H9 (cell line): Measurements from ENCODE around the gene TBX1. TPM values are rescaled to one million over a fixed set of nuclear protein-coding genes. Genes with fewer than 3 reads are reported as not detected.

Source experiments
- DNase-seq: peaks from one replicate; pipeline ENCODE4 v3.0.0-alpha.2; 2017
- H2AFZ ChIP-seq: one replicate; pipeline ENCODE4 v1.6.1; 2013; ENCODE audit warnings: mild to moderate bottlenecking, low read length, control low read depth, moderate library complexity
- H2AK5ac ChIP-seq: 2 replicates; pipeline ENCODE4 v1.6.1; 2013; ENCODE audit warnings: low read length, control low read depth, mixed read lengths; ENCODE audit not compliant: insufficient read length
- H2BK120ac ChIP-seq: one replicate; pipeline ENCODE4 v1.6.1; 2013; ENCODE audit warnings: low read depth, mild to moderate bottlenecking, low read length, control low read depth, inconsistent platforms; ENCODE audit not compliant: poor library complexity, severe bottlenecking
- H2BK12ac ChIP-seq: 2 replicates; pipeline ENCODE4 v1.6.1; 2013; ENCODE audit warnings: low read length, control low read depth, mixed read lengths, low read depth; ENCODE audit not compliant: insufficient read length
- H2BK15ac ChIP-seq: 2 replicates; pipeline ENCODE4 v1.6.1; 2013; ENCODE audit warnings: low read depth, low read length, control low read depth
- H2BK20ac ChIP-seq: one replicate; pipeline ENCODE4 v1.6.1; 2013; ENCODE audit warnings: low read depth, mild to moderate bottlenecking, low read length, control low read depth, inconsistent platforms; ENCODE audit not compliant: poor library complexity, severe bottlenecking
- H2BK5ac ChIP-seq: 2 replicates; pipeline ENCODE4 v1.6.1; 2013; ENCODE audit warnings: low read length, control low read depth, mixed read lengths; ENCODE audit not compliant: insufficient read length
- H3K14ac ChIP-seq: 2 replicates; pipeline ENCODE4 v1.6.1; 2013; ENCODE audit warnings: low read length, control low read depth; ENCODE audit not compliant: insufficient read depth
- H3K18ac ChIP-seq: 2 replicates; pipeline ENCODE4 v1.6.1; 2013; ENCODE audit warnings: low read depth, mild to moderate bottlenecking, mixed read lengths, low read length, control low read depth; ENCODE audit not compliant: insufficient read length
- H3K23ac ChIP-seq: 2 replicates; pipeline ENCODE4 v1.6.1; 2013; ENCODE audit warnings: low read length, control low read depth, mixed read lengths, low read depth; ENCODE audit not compliant: insufficient read length
- H3K23me2 ChIP-seq: 2 replicates; pipeline ENCODE4 v1.6.1; 2013; ENCODE audit warnings: low read depth, mild to moderate bottlenecking, mixed read lengths, low read length, control low read depth; ENCODE audit not compliant: insufficient read length, poor library complexity, severe bottlenecking
- H3K27ac ChIP-seq: 2 replicates; pipeline ENCODE4 v1.5.1; 2013; ENCODE audit warnings: low read length, control low read depth, mixed read lengths, low read depth; ENCODE audit not compliant: insufficient read length
- H3K27me3 ChIP-seq: 2 replicates; pipeline ENCODE4 v1.6.1; 2013; ENCODE audit warnings: low read length, control low read depth, inconsistent platforms; ENCODE audit not compliant: insufficient read depth
- H3K4ac ChIP-seq: 2 replicates; pipeline ENCODE4 v1.6.1; 2013; ENCODE audit warnings: low read depth, mild to moderate bottlenecking, control low read depth, inconsistent platforms, low read length, moderate library complexity
- H3K4me1 ChIP-seq: 2 replicates; pipeline ENCODE4 v1.6.1; 2013; ENCODE audit warnings: low read length, control low read depth, inconsistent platforms; ENCODE audit not compliant: insufficient read depth
- H3K4me2 ChIP-seq: 2 replicates; pipeline ENCODE4 v1.6.1; 2013; ENCODE audit warnings: low read length, control low read depth, mixed read lengths; ENCODE audit not compliant: insufficient read length, insufficient read depth
- H3K56ac ChIP-seq: 2 replicates; pipeline ENCODE4 v1.6.1; 2013; ENCODE audit warnings: low read depth, mild to moderate bottlenecking, mixed read lengths, low read length, control low read depth; ENCODE audit not compliant: insufficient read length
- H3K79me1 ChIP-seq: 2 replicates; pipeline ENCODE4 v1.6.1; 2013; ENCODE audit warnings: low read depth, mild to moderate bottlenecking, moderate library complexity, low read length, control low read depth, inconsistent platforms; ENCODE audit not compliant: insufficient read depth, poor library complexity, severe bottlenecking
- H3K79me2 ChIP-seq: 2 replicates; pipeline ENCODE4 v1.6.1; 2013; ENCODE audit warnings: low read length, control low read depth, inconsistent platforms; ENCODE audit not compliant: insufficient read depth
- H3K9ac ChIP-seq: 2 replicates; pipeline ENCODE4 v1.6.1; 2013; ENCODE audit warnings: low read length, control low read depth, mixed read lengths; ENCODE audit not compliant: insufficient read length; ENCODE audit errors: extremely low read depth
- H3K9me3 ChIP-seq: one replicate; pipeline ENCODE4 v1.6.1; 2013; ENCODE audit warnings: low read depth, low read length, inconsistent platforms; ENCODE audit not compliant: control insufficient read depth
- H3T11ph ChIP-seq: one replicate; pipeline ENCODE4 v1.6.1; 2013; ENCODE audit warnings: mild to moderate bottlenecking, low read length, control low read depth, inconsistent platforms
- H4K20me1 ChIP-seq: one replicate; pipeline ENCODE4 v1.6.1; 2013; ENCODE audit not compliant: control insufficient read depth, insufficient read length, insufficient read depth
- H4K5ac ChIP-seq: 2 replicates; pipeline ENCODE4 v1.6.1; 2013; ENCODE audit warnings: low read depth, mild to moderate bottlenecking, mixed read lengths, low read length, control low read depth; ENCODE audit not compliant: insufficient read length
- H4K8ac ChIP-seq: replicated peaks from 2 replicates; pipeline ENCODE4 v1.6.1; 2013; ENCODE audit warnings: low read length, control low read depth, mixed read lengths, low read depth; ENCODE audit not compliant: insufficient read length
- H4K91ac ChIP-seq: 2 replicates; pipeline ENCODE4 v1.6.1; 2013; ENCODE audit warnings: low read depth, mild to moderate bottlenecking, moderate library complexity, mixed read lengths, low read length, control low read depth; ENCODE audit not compliant: insufficient read length
- H3K27ac Mint-ChIP-seq, 3 experiments: 2 replicates in 2 of 3; 3 replicates in 1 of 3; pipeline ENCODE4 v1.8.0; 2020 to 2021; ENCODE audit warnings: mixed read lengths in 3 of 3, mild to moderate bottlenecking in 1 of 3, moderate library complexity in 1 of 3
- H3K27me3 Mint-ChIP-seq: 2 replicates; pipeline ENCODE4 v1.8.0; 2021; ENCODE audit warnings: low read depth, mild to moderate bottlenecking, moderate library complexity, mixed read lengths
- H3K36me3 Mint-ChIP-seq, 3 experiments: 2 replicates in 2 of 3; 3 replicates in 1 of 3; pipeline ENCODE4 v1.8.0; 2020 to 2021; ENCODE audit warnings: low read depth in 3 of 3, mixed read lengths in 3 of 3; ENCODE audit not compliant: insufficient read depth in 1 of 3
- H3K4me1 Mint-ChIP-seq, 2 experiments: 2 replicates each; pipeline ENCODE4 v1.8.0; 2020; ENCODE audit warnings: mixed read lengths in 2 of 2
- H3K4me3 Mint-ChIP-seq, 2 experiments: 2 replicates in 1 of 2; 3 replicates in 1 of 2; pipeline ENCODE4 v1.8.0; 2020 to 2021; ENCODE audit warnings: mild to moderate bottlenecking in 2 of 2, mixed read lengths in 2 of 2, moderate library complexity in 1 of 2
- H3K9me3 Mint-ChIP-seq, 2 experiments: 2 replicates in 1 of 2; 3 replicates in 1 of 2; pipeline ENCODE4 v1.8.0; 2020; ENCODE audit warnings: mild to moderate bottlenecking in 2 of 2, mixed read lengths in 2 of 2, moderate library complexity in 1 of 2
- WGBS: extraction: QIAGEN DNeasy Blood & Tissue Kit; methylation state at CpG from one replicate; pipeline ENCODE4 v1.1.7; 2013; ENCODE audit warnings: missing lambda C conversion rate, low lambda C conversion rate, mixed read lengths; ENCODE audit not compliant: insufficient read length; ENCODE audit errors: extremely low coverage; 5-methylcytosine and 5-hydroxymethylcytosine counted together
- total RNA-seq: library from RNA; stranded (reverse); gene quantifications from 2 replicates; pipeline ENCODE4 v1.2.1, GENCODE V29; 2021
- TF ChIP-seq, protein P1 (sequence below): fragments of 200-600 bp; sonication (generic); conservative IDR thresholded peaks from 3 replicates; pipeline ENCODE4 v1.8.0; 2021; ENCODE audit warnings: antibody characterized with exemption, mild to moderate bottlenecking

Gene TBX1
- total RNA-seq, 1 experiment from 2014 or later: 2.2 TPM

DNA sequence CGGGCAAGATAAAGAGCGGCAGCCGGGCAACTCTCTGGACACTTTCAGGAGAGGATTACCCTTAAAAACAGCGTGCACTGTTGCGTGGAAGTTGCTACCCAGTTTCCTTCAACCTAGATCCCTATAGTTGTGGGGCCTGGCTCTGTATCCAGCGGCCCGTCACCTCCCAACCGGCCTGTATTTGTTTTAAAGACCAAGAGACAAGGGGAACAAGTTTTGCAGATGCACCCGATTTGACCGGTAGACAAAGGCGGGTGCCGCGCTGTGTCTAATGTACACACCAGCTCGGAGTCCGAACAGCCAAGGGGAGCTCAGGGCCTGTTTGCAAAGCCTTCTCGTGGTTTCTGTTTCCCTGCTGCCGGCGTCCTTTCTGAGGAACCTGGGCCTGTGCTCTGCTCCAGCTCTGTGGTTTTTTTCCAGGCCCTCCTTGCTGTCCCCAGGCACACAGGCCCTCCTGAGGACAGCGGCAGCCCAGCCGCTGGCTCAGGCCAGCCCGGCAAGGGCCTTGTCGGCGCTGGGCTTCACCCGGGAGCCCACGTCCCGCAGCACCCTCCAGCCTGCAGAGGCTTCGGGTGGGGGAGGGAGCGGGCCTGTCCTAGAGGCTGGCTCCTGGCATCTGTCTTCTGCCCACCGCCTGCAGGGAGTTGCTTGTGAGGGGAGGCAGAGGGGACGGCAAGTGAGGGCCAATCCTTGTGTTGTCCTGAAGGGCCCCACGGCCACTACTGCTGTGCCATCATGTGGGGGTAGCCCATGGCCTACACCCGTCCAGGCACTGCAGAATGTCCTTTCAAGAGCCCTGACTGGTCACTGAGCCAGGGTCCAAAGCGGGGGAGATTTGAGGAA is 1.4 kb downstream of the TBX1 start:
- H3K27ac ChIP-seq: no peak overlapping the region
- peaks cover 85% of the 10 kb centered on the region for H3K27me3 Mint-ChIP-seq

More for the DNA sequence above, 1.4 kb downstream of the TBX1 start:
- no peaks in the 10 kb centered on the region for H3K9me3 ChIP-seq
- no peak overlapping the region for H4K91ac ChIP-seq
- no peaks in the 10 kb centered on the region for H3K79me2 ChIP-seq
- H3T11ph ChIP-seq: no peak overlapping the region
- H3K14ac ChIP-seq: no peak overlapping the region; the same call in 1 of the 2 replicates
- no peak overlapping the region for H2BK20ac ChIP-seq
- no peak overlapping the region; the same call in 1 of the 2 replicates for H2BK15ac ChIP-seq
- Mint-ChIP-seq H3K4me1 (peaks cover 20 to 47% of the 10 kb centered on the region in 2 experiments), H3K9me3 (peaks cover 8 to 13% of the 10 kb centered on the region in 2 experiments; a peak in 4 of 5 replicates), H3K27ac (no peak overlapping the region), H3K4me3 (peak overlapping the region; percentile 35 to 71), H3K36me3 (peaks cover 0 to 3% (median 0%) of the 10 kb centered on the region in 3 experiments; a peak in 2 of 7 replicates)
- TF ChIP-seq, protein P1, sequence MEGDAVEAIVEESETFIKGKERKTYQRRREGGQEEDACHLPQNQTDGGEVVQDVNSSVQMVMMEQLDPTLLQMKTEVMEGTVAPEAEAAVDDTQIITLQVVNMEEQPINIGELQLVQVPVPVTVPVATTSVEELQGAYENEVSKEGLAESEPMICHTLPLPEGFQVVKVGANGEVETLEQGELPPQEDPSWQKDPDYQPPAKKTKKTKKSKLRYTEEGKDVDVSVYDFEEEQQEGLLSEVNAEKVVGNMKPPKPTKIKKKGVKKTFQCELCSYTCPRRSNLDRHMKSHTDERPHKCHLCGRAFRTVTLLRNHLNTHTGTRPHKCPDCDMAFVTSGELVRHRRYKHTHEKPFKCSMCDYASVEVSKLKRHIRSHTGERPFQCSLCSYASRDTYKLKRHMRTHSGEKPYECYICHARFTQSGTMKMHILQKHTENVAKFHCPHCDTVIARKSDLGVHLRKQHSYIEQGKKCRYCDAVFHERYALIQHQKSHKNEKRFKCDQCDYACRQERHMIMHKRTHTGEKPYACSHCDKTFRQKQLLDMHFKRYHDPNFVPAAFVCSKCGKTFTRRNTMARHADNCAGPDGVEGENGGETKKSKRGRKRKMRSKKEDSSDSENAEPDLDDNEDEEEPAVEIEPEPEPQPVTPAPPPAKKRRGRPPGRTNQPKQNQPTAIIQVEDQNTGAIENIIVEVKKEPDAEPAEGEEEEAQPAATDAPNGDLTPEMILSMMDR: no peak
- H3K56ac ChIP-seq: no peak overlapping the region
- H2AFZ ChIP-seq: no peak overlapping the region
- no peak overlapping the region for H2AK5ac ChIP-seq
- no peak overlapping the region for H3K23ac ChIP-seq
- WGBS: no CpG with 5 or more reads among the region's 33 CpGs
- DNase-seq: no peak
- H3K4ac ChIP-seq: no peak overlapping the region
- no peaks in the 10 kb centered on the region; the same call in 1 of the 2 replicates for H3K4me1 ChIP-seq
- no peak overlapping the region for H2BK5ac ChIP-seq
- no peak overlapping the region for H4K5ac ChIP-seq
- H3K23me2 ChIP-seq: no peaks in the 10 kb centered on the region
- peaks cover 3% of the 10 kb centered on the region for H4K20me1 ChIP-seq
- peak overlapping the region; percentile 35 for H3K4me2 ChIP-seq
- no peak overlapping the region for H2BK12ac ChIP-seq
- peaks cover 79% of the 10 kb centered on the region for H3K27me3 ChIP-seq
- no peak overlapping the region for H3K18ac ChIP-seq
- H4K8ac ChIP-seq: no peak overlapping the region
- no peaks in the 10 kb centered on the region for H3K79me1 ChIP-seq
- H2BK120ac ChIP-seq: no peak overlapping the region
- H3K9ac ChIP-seq: no peak overlapping the region
